Heart left ventricle (tissue), 16 donors: ENCODE measurements around the gene AASS. TPM values are rescaled to one million over a fixed set of nuclear protein-coding genes. Genes with fewer than 3 reads are reported as not detected.
A peak's percentile ranks its signal among the peaks of the same experiment; 100 is the strongest.

Source experiments
- ATAC-seq, 4 donors: fragments of 200-7000 bp; cut with Tn5 transposase; one replicate each; pipeline ENCODE4 v1.9.1; 2020 to 2022; ENCODE audit warnings: moderate library complexity in 4 of 4, mild to moderate bottlenecking in 3 of 4, moderate number of reproducible peaks in 1 of 4
- DNase-seq, 5 donors: peaks; one replicate each; pipeline ENCODE4 v3.0.0-alpha.2; 2020
- H3K27ac ChIP-seq, 12 donors: fragments of 200-600 bp; sonication (generic) in 4 of 12; one replicate each; pipeline versions ENCODE4 v1.5.0 to v1.8.0; 2016 to 2022; ENCODE audit warnings: mild to moderate bottlenecking in 2 of 12
- H3K27me3 ChIP-seq, 9 donors: fragments of 200-600 bp; sonication (generic) in 2 of 9; one replicate each; pipeline versions ENCODE4 v1.5.1 to v1.8.0; 2016 to 2022; ENCODE audit warnings: mild to moderate bottlenecking in 3 of 9
- H3K36me3 ChIP-seq, 9 donors: fragments of 200-600 bp; sonication (generic) in 2 of 9; one replicate each; pipeline versions ENCODE4 v1.5.0 to v1.8.0; 2018 to 2022; ENCODE audit warnings: mild to moderate bottlenecking in 2 of 9
- H3K4me1 ChIP-seq, 12 donors: fragments of 200-600 bp; sonication (generic) in 4 of 12; one replicate each; pipeline versions ENCODE4 v1.5.0 to v1.8.0; 2016 to 2022; ENCODE audit warnings: mild to moderate bottlenecking in 3 of 12
- H3K4me3 ChIP-seq, 12 donors: fragments of 200-600 bp; sonication (generic) in 4 of 12; one replicate each; pipeline versions ENCODE4 v1.5.0 to v1.8.0; 2017 to 2022; ENCODE audit warnings: mild to moderate bottlenecking in 9 of 12, moderate library complexity in 4 of 12
- H3K9me3 ChIP-seq, 12 donors: fragments of 200-600 bp; sonication (generic) in 4 of 12; one replicate each; pipeline versions ENCODE4 v1.5.0 to v1.8.0; 2016 to 2022; ENCODE audit warnings: mild to moderate bottlenecking in 1 of 12
- CTCF ChIP-seq, 12 donors: fragments of 200-600 bp; sonication (generic) in 4 of 12; IDR thresholded peaks; one replicate each; pipeline versions ENCODE4 v1.5.0 to v1.8.0; 2018 to 2022; ENCODE audit warnings: antibody characterized with exemption in 12 of 12, mild to moderate bottlenecking in 5 of 12
- POLR2A ChIP-seq, 2 donors: fragments of 450-650 bp; IDR thresholded peaks; one replicate each; pipeline ENCODE4 v1.6.1; 2017; ENCODE audit warnings: antibody characterized with exemption in 2 of 2, mild to moderate bottlenecking in 2 of 2, moderate library complexity in 2 of 2
- WGBS, 4 donors: extraction: QIAGEN DNeasy Blood & Tissue Kit in 2 of 4; methylation state at CpG; one replicate each; pipeline versions ENCODE4 v1.1.5 to v1.1.7; 2013 to 2018; 5-methylcytosine and 5-hydroxymethylcytosine counted together
- intact Hi-C, 10 donors: fragments of 100-400 bp; cut with DNase I; formaldehyde crosslinking; loops; one replicate each; pipeline versions ENCODE4 v1.11.1 to v1.14.2; 2022
- polyA plus RNA-seq, 2 donors: library from polyadenylated mRNA; stranded (reverse); fragments of 200-250 nt; gene quantifications; one replicate each; pipeline ENCODE4 v1.2.3, GENCODE V29; 2013
- total RNA-seq, 9 donors: library from RNA; depleted of rRNA in 2 of 9; stranded (reverse); fragments of >200 nt in 2 of 9; fragmentation: NEBNext Ultra II Directional in 3 of 9; extraction: Animal tissue kit (Norgen Biotek cat#: 25700) in 3 of 9; gene quantifications; one replicate each; pipeline versions ENCODE4 v1.1.0 to v1.2.4, GENCODE V29; 2016 to 2023
- donor health status: ischemic (EF 13 %, LVEDD 7.1; RV severe dilation, severe dysfunction).
- donor health status: healthy with polysubstance abuse.
- donor health status: DM: no; HTN: yes; CAD: no.
- donor health status: DM: no; HTN: no; CAD: no.
- donor health status: ischemic (EF 25% LVEDD 6.9; RV normal size, moderate dysfunction).
- donor health status: ischemic (EF 25% LVEDD 5.7; RV mildly dilated, moderate dysfunction).
- donor health status: healthy.
- donor health status: DM: yes; HTN: yes; CAD: no.
- donor health status: ischemic (EF 35%, LVEDD 5.7; RV mildly dilated, moderate dysfunction).
- donor health status: nonischemic (EF 11% LVEDD 7.7; RV severe dilation, severe dysfunction).
- donor health status: DM: yes; HTN: yes; CAD: no.
- donor health status: PGD.
- donor health status: ischemic (EF 29% LVEDD 5.4; RV normal size, mild dysfunction).
- donor health status: nonischemic (EF 23%, LVEDD 6.1; RV moderate dilation, normal function).

AASS gene
- total and polyA plus RNA-seq, 11 donors, result 10.3 to 90.1 (median 32.2) TPM

GRCh38 chr7:122094549-122094948 lies 49.5 kb downstream of the AASS start:
- Histone ChIP-seq H3K4me3 (no peak overlapping the region), H3K27ac (no peak overlapping the region), H3K27me3 (no peaks in the 10 kb centered on the region), H3K9me3 (no peaks in the 10 kb centered on the region), H3K36me3 (peaks cover 0 to 57% (median 23%) of the 10 kb centered on the region in 9 donors), H3K4me1 (no peaks in the 10 kb centered on the region)
- intact Hi-C loops, result loop anchor here (5.0 to 10.0 kb wide), 6 partner anchors 43 to 440 kb away; partner anchors contain the start of gene AASS (in 1 of the 10)
- DNase-seq (no peak), ATAC-seq (no peak)
- no peak for TF ChIP-seq CTCF (IDR thresholded peaks at IDR 0.05)
- TF ChIP-seq POLR2A (IDR thresholded peaks at IDR 0.05), result no peak
- WGBS, 4 donors, result 96 to 100% (median 99%) methylated on average over 1 of the region's 1 CpG

- Histone ChIP-seq H3K27me3 (no peaks in the 10 kb centered on the region), H3K36me3 (peaks cover 0 to 62% (median 33%) of the 10 kb centered on the region in 9 donors), H3K4me3 (no peak overlapping the region), H3K27ac (no peak overlapping the region), H3K4me1 (no peaks in the 10 kb centered on the region), H3K9me3 (no peaks in the 10 kb centered on the region)
- DNase-seq (peak in 4 of 5 donors; percentile 23 to 56 (median 40)), ATAC-seq (no peak)
- no peak for TF ChIP-seq POLR2A (IDR thresholded peaks at IDR 0.05)
- TF ChIP-seq CTCF (IDR thresholded peaks at IDR 0.05), result peak; percentile 62 to 91 (median 82)
- intact Hi-C loops, result loop anchor here (5.0 to 10.0 kb wide), 6 partner anchors 44 to 442 kb away; partner anchors contain the start of gene AASS (in 1 of the 10)
- WGBS, 4 donors, result 90 to 96% (median 94%) methylated on average over 6 of the region's 6 CpGs
Observed at GRCh38 chr7:122092964-122093797, 50.9 kb downstream of the AASS start.

GRCh38 chr7:122082670-122083069 lies 61.4 kb downstream of the AASS start:
- Histone ChIP-seq H3K36me3 (peaks cover 0 to 92% (median 62%) of the 10 kb centered on the region in 9 donors), H3K27ac (no peak overlapping the region), H3K4me3 (no peak overlapping the region), H3K27me3 (no peaks in the 10 kb centered on the region), H3K4me1 (no peaks in the 10 kb centered on the region), H3K9me3 (no peaks in the 10 kb centered on the region)
- no peak for DNase-seq
- TF ChIP-seq CTCF (IDR thresholded peaks at IDR 0.05) (no peak), POLR2A (IDR thresholded peaks at IDR 0.05) (no peak)
- 91 to 94% (median 93%) methylated on average over 2 of the region's 2 CpGs for WGBS, 4 donors
- intact Hi-C loops, result no loop called here
- ATAC-seq, result no peak

DNA sequence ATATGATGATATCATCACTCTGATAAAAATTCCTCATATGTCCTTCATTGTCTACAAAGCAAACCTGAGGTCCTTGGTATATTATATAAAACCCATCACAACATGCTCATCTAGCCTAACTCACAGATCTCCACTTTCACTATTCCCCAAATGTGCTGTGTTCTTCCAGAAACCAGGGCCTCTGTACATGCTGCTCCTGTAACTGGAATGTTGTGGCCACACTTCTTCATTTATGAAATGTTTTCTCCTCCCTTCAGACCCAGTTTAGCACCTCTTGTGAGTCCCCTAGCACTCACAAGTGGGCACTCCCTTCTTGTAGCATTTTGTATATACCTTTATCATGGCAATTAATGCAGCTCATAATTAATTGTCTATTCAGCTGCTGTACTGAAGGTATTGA lies 61.9 kb downstream of the AASS start:
- intact Hi-C loops, result no loop called here
- no peaks in the 10 kb centered on the region for H3K9me3 ChIP-seq
- no peak for TF ChIP-seq CTCF (IDR thresholded peaks at IDR 0.05)
- TF ChIP-seq POLR2A (IDR thresholded peaks at IDR 0.05), result no peak
- H3K4me3 ChIP-seq, result no peak overlapping the region
- DNase-seq (no peak), ATAC-seq (no peak)
- no peak overlapping the region for H3K27ac ChIP-seq
- H3K4me1 ChIP-seq, result no peaks in the 10 kb centered on the region
- H3K36me3 ChIP-seq, result peaks cover 0 to 92% (median 64%) of the 10 kb centered on the region in 9 donors
- no peaks in the 10 kb centered on the region for H3K27me3 ChIP-seq
